Stimulated activated CD8-positive, alpha-beta memory T cell treated with anti-CD3 and anti-CD28 coated beads, Interleukin-12 subunit alpha, Interleukin-12 subunit beta, amount 100 ng/mL, for 24 hours (primary cell): ENCODE results near the gene LLGL2.

Experiments
- DNase-seq: peaks from one replicate; pipeline ENCODE4 v3.0.0-alpha.2; 2020; ENCODE audit errors: extremely low read depth

The LLGL2 gene

DNA sequence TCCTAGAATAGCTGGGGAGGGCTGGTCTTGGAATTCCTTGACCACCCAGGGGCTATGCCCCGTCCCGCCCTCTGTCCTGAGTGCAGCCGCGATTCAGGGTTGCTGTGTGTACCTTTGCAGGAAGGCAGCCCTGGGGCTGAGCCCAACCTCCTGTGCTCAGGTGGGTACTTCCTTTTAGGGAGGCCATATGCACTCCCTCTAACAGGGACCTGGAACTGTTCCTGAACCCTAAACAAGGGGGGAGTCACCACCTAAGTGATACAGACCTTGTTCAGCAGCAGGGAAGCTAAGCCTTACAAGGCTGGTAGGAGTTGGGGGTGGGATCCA, 24.6 kb downstream of the LLGL2 start:
- no peak for DNase-seq

GRCh38 chr17:75551266-75551665, 25.8 kb downstream of the LLGL2 start:
- no peak for DNase-seq

DNA sequence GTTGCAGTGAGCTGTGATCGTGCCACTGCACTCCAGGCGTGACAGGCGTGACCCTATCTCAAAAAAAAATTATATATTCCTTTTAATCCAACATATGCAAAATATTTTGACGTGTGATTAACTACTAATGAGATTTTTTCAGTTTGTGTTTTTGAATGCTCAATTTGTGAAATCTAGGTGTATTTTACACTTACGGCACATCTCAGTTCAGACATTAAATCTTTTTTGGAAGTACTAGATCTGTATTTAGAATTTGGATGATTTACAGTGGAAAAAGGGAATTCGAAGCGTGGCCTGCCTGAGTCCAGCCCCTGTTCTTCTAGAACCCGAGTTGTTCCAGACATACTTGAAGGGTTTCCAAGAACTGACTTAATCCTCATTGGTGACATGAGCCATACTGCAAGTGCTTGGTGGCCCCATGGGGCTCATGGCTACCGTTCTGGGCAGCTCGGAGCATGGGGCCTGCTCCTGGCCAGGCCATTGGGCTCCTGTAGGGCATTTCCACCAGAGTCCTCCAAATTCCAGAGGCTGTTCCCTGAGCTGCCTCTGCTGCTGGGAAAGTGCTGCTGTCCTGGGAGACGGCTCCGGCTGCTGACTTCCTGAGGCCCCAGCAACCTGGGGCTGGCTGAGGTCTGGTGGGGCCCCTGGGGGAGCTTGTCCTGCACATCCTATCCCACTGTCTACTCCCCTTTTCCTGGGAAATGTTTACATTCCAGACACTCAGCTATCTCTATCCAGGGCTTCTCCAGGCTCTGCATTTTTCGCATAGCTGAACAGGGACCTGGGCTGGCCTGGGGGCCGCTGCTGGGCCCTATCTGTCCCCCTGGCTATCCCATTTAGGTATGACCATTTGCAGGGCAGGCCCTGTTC, 27.2 kb downstream of the LLGL2 start:
- DNase-seq, result no peak

DNA sequence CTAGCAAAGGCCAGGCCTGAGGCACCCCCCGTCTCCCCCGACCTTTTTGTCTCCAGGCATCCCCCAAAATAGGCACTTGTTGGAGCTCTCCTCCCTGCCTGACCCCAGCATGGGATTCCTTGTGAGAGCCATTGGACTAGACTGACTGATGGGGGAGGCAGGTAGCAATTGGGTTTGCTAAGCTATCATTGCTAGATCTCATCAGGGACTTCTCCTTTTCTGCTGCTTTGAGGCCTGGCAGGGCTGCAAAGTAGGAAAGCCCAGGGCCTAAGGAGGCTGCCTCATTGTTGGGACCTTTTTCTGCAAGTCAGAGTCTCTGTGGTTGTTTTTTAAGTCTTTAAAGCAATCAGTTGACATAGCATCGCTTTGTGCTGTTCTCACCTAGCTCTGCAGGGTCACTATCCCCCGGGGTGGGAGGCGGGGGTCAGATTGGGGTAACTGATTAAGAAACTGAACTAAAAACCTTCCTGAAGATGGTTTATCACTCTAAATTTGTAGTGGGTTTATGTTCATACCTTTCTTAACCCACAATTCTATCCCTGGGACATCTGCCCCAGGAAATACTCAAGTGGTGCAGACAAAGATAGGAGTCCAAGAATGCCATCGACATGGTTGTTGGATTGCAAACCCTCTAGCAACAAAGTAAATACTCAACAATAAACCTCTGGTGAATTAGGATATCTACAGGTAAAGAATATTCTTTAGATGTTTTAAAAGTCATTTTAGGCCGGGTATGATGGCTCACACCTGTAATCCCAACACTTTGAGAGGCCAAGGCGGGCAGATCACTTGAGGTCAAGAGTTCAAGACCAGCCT, 28.0 kb downstream of the LLGL2 start:
- DNase-seq, result no peak

DNA sequence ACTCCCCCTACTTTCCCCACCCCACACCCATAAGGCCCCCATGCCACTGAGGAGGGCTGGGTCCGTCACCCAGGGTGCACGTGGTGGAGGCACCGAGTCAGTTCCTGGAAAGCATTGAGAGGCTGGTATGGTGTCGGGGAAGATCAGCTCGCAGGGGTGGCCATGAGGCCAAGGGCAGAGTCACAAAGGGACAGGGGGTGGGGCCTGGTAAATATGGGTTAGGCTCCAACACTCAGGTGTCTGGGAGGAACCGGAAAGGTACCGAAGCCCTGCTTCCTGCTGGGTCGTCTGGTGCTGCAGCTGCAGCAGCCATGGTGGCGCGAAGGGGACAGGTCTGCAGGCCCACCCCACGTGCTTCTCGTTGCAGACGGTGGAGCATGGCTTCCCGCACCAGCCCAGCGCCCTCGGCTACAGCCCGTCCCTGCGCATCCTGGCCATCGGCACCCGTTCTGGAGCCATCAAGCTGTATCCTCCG, 30.2 kb downstream of the LLGL2 start:
- DNase-seq, result no peak

GRCh38 chr17:75557075-75557851, 31.8 kb downstream of the LLGL2 start:
- DNase-seq, result no peak

DNA sequence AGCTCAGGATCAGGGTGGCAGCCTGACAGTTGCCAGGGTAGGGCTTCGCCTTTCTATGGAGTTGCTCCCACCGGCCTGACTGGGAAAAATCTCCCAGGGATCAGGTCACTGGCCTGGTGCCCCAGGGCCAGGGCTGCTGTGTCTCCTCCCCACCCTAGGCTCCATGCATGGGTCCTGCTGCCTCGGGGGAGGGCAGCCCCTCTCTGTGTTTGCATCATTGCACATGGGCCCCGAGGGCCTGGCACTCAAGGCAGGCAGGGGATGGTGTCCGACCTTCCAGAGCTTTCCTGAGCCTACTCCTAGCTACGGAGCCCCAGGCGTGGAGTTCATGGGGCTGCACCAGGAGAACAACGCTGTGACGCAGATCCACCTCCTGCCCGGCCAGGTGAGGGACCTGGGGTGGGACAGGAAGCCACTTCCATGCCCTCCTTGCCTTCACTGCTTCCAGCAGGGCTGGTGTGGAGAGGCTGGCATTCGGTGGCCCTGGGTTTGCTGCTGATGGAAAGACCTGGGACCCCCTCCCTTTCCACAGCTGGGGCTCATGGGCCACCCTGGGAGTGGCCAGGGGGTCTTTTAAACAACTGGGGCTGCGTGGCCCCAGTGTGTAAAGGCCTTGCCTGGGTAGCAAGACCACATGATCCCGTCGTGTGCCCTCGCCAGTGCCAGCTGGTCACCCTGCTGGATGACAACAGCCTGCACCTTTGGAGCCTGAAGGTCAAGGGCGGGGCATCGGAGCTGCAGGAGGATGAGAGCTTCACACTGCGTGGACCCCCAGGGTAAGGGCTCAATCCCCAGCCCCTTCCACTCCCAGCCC, 32.6 kb downstream of the LLGL2 start:
- DNase-seq, result no peak

DNA sequence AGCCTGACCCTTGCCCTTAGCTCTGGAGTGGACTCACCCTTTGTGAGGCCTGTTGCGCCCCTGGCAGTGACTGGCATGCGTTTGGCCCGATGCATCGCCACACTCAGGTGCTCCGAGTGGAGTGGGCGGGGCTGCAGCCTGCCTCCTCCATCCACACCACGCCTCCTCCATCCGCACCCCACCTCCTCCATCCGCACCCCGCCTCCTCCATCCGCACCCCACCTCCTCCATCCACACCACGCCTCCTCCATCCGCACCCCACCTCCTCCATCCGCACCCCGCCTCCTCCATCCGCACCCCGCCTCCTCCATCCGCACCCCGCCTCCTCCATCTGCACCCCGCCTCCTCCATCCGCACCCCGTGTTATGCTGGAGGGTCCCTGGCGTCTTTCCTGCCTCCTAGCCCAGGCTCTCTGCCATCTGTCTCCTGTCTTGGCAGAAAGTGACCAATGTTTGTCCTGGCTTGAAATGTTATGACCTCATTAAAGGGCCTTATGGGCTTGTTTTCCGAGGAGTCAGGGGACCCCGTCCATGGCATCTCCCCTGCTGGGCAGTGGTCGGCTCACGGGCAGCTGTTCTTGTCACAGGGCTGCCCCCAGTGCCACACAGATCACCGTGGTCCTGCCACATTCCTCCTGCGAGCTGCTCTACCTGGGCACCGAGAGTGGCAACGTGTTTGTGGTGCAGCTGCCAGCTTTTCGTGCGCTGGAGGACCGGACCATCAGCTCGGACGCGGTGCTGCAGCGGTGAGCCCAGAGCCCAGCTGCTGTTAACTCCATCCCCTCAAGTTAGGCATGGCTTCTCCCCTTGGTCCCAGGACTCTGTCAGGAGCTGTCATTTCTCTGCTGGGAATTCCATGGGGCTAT, 33.4 kb downstream of the LLGL2 start:
- DNase-seq, result no peak

DNA sequence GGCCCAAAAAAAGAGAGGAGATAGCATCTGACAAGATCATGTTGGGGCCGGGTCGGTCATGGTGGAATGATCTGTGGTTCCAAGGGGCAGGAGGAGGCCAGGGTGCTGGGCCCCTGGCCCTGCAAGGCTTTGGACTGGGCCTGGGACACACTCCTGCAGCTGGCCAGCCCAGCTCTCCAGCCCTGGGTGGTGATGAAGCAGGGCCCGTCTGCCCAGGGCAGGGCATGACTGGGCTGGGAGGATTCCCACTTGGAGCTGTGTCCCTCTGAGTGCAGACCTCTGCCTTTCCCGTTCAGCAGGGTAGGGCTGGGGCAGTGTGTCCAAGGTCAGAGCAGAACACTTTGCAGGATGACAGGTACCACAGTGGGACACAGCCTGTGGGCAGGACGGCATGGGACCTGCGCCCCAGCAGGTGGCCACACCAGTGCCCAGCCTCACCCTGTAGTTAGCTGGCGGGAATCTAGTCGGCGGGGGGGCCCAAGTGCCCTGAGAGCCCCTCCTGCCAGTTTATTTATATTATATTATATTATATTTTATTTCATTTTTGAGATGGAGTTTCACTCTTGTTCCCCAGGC, 34.5 kb downstream of the LLGL2 start:
- no peak for DNase-seq

DNA sequence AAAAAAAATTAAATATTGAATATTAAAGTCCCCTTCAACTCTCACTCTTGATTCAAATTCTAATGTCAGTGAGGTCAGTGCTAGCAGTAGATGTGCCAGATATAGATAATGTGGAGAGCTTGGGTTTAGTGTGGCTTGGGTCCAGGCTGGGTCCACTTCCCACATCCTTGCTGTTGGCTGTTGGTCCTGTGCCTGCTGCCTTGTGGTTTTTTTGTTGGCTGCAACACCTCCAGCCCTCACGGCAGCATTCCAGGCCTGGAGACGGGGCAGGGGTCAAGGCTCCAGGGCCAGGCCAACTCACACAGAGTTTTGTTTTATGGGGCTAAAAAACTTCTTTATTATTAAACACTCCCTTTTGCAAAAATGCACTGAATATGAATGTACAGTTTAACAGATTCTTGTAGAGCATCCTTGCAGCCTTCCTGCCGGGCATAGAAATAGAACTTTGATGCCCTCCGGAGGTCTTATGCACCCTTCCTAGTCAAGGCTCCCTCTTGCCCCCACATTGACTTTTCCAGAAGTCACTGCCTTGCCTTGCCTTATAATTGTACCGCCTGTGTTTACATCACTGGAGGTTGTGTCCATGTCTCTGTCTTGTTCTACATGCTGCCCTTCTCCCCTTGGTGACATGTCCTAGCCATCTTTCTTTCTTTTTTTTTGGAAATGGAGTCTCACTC, 36.6 kb downstream of the LLGL2 start:
- no peak for DNase-seq

DNA sequence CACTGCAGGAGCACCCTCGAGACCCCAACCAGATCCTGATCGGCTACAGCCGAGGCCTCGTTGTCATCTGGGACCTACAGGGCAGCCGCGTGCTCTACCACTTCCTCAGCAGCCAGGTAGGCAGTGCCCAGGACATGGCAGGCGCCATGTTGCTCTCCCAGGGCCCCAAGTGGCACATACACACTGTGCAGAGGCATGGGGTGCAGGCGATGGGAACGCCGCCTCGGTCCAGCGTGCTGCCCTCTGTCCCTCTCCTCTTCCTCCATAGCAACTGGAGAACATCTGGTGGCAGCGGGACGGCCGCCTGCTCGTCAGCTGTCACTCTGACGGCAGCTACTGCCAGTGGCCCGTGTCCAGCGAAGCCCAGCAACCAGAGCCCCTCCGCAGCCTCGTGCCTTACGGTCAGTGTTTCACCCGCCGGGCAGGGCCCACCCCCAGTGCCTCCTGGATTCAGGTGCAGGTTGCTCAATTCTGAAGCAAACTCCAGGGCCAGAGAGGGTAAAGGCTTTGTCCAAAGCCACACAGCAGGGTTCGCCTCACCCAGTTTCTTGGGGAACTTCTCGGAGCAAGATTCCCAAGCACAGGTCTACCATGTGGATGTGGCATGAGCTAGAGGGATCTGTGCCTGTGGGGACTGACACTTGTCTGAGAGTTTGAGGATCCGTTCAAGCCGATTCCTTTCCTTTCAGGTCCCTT, 37.7 kb downstream of the LLGL2 start:
- DNase-seq, result no peak

DNA sequence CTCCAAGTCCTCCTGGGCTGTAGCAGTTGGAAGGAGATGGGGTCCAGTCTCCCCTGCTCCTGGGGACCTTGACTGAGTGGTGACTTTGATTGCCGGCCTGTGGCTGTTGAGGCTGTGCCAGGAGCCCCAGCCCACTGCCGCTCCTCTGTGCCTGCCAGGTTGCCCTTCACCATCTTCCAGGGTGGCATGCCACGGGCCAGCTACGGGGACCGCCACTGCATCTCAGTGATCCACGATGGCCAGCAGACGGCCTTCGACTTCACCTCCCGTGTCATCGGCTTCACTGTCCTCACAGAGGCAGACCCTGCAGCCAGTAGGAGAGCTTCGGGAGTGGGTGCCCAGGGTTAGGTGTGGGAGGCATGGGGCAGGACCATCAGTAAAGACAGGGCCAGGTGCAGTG, 38.7 kb downstream of the LLGL2 start:
- DNase-seq, result no peak

- DNase-seq, result no peak
These were observed 39.6 kb downstream of the LLGL2 start for GRCh38 chr17:75565066-75565465.

DNA sequence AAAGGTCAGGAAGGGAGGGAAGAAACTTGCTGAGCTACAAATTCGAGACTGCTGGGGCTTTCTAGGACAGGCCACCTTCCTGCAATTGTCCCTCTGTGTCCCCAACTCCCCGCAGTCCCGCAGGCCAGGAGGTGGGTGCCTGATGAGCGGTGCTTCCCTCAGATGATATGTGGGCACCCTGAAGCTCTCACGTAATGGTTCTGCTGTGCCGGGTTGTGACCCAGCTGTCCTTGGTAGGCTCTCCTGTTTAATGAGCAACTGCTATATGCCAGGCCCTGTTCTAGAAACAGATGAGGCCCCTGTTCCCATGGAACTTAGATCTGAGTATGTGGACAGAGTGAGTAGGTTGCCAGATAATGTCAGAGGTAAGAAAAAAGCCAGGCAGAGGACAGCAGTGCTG, 40.1 kb downstream of the LLGL2 start:
- no peak for DNase-seq

GRCh38 chr17:75566416-75566815, 40.9 kb downstream of the LLGL2 start:
- no peak for DNase-seq

DNA sequence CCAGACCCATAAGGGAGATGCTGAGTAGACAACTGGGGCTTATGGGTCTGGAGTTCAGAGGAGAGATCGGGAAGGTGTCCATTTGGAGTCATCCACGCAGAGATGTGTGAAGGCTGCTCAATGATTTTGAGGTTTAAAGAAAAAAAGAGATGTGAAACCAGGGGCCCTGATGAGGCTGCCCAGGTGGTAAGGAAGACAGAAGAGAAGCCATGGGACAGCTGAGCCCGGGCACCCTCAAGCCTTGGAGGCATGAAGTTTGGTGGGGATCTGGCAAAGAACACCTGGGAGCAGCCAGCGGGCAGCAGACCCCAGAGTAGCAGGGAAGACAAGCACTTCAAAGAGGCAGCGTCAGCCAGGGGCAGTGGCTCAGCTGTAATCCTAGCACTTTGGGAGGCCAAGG, 41.3 kb downstream of the LLGL2 start:
- DNase-seq, result no peak

DNA sequence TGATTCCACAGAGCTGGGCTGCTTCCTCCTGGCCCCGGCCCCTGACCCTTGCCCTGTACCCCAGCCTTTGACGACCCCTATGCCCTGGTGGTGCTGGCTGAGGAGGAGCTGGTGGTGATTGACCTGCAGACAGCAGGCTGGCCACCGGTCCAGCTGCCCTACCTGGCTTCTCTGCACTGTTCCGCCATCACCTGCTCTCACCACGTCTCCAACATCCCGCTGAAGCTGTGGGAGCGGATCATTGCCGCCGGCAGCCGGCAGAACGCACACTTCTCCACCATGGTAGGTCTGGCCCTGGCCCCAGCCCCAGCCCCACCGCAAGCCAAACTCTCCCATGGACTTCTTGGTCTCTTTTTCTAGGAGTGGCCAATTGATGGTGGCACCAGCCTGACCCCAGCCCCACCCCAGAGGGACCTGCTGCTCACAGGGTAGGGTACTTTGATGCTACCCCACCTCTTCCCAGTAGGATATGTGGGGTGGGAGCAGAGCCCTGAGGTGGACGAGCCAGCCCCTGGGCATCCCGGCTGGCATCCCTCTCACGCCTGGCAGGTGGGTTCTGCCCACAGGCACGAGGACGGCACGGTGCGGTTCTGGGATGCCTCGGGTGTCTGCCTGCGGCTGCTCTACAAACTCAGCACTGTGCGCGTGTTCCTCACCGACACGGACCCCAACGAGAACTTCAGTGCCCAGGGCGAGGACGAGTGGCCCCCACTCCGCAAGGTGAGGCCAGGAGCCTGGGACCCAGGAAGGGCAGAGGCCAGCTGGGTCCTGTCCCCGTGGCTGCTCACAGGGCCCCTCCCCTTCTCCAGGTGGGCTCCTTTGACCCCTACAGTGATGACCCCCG, 43.1 kb downstream of the LLGL2 start:
- no peak for DNase-seq
